HEK293T (cell line): ENCODE results near the gene PTPN13.

ENCODE experiments used
- L3MBTL2 ChIP-seq: fragments of 450-650 bp; conservative IDR thresholded peaks from 2 replicates; pipeline ENCODE4 v1.6.1; 2016; ENCODE audit warnings: mild to moderate bottlenecking
- SP1 ChIP-seq: fragments of 450-650 bp; IDR thresholded peaks from 2 replicates; pipeline ENCODE4 v1.6.1; 2017

GRCh38 chr4:86626066-86626465, 32.0 kb downstream of the PTPN13 start:
- TF ChIP-seq SP1: no peak
- TF ChIP-seq L3MBTL2: no peak
